WTC11 (cell line): ENCODE results near the gene TNRC6C. TPM values are rescaled to one million over a fixed set of nuclear protein-coding genes. Genes with fewer than 3 reads are reported as not detected.

Experiments used
- ATAC-seq: fragments of 200-7000 bp; cut with Tn5 transposase; 2 replicates; pipeline ENCODE4 v1.10.0; 2021; ENCODE audit warnings: mild to moderate bottlenecking, moderate library complexity
- CTCF ChIA-PET: fragments of 300-600 bp; sonication (Branson Sonifier 250); formaldehyde crosslinking; loops from one replicate; lab custom pipeline; 2021; ENCODE audit warnings: antibody characterized with exemption; lab: Charles Lee
- POLR2A ChIA-PET: fragments of 350-600 bp; sonication (Branson Sonifier 250); formaldehyde crosslinking; loops from one replicate; lab custom pipeline; 2021; ENCODE audit warnings: antibody characterized with exemption; lab: Charles Lee
- DNase-seq: peaks from one replicate; pipeline ENCODE4 v3.0.0; 2021; ENCODE audit warnings: low spot score
- H3K27ac Mint-ChIP-seq: 2 replicates; pipeline ENCODE4 v1.8.0; 2021; ENCODE audit warnings: mixed read lengths
- H3K27me3 Mint-ChIP-seq: 2 replicates; pipeline ENCODE4 v1.8.0; 2021; ENCODE audit warnings: low read depth, mild to moderate bottlenecking, moderate library complexity, mixed read lengths
- H3K36me3 Mint-ChIP-seq: 2 replicates; pipeline ENCODE4 v1.8.0; 2021; ENCODE audit warnings: mixed read lengths
- H3K4me1 Mint-ChIP-seq: 2 replicates; pipeline ENCODE4 v1.8.0; 2022; ENCODE audit warnings: mixed read lengths
- H3K4me3 Mint-ChIP-seq: 2 replicates; pipeline ENCODE4 v1.8.0; 2021; ENCODE audit warnings: mild to moderate bottlenecking, moderate library complexity, mixed read lengths
- H3K9me3 Mint-ChIP-seq: 2 replicates; pipeline ENCODE4 v1.8.0; 2021; ENCODE audit warnings: mixed read lengths
- ATF1 ChIP-seq: sonication (generic); formaldehyde crosslinking; IDR thresholded peaks from 2 replicates; pipeline ENCODE4 v1.8.1; 2023; ENCODE audit warnings: mild to moderate bottlenecking, moderate library complexity, missing genetic modification reagents
- FOXP1 ChIP-seq: sonication (generic); formaldehyde crosslinking; IDR thresholded peaks from 2 replicates; pipeline ENCODE4 v1.8.0; 2022; ENCODE audit warnings: missing genetic modification reagents, mild to moderate bottlenecking, moderate library complexity, borderline replicate concordance
- GABPB1 ChIP-seq: sonication (generic); formaldehyde crosslinking; IDR thresholded peaks from 2 replicates; pipeline ENCODE4 v1.8.1; 2023; ENCODE audit warnings: mild to moderate bottlenecking, missing genetic modification reagents
- GRHL2 ChIP-seq: fragments of 250-450 bp; sonication (Bioruptor Pico); IDR thresholded peaks from 2 replicates; pipeline ENCODE4 v1.8.0; 2022; ENCODE audit warnings: mild to moderate bottlenecking, moderate library complexity; ENCODE audit not compliant: insufficient replicate concordance, severe bottlenecking
- GTF2I ChIP-seq: fragments of 250-450 bp; sonication (Bioruptor Pico); conservative IDR thresholded peaks from 2 replicates; pipeline ENCODE4 v1.4.0; 2021; ENCODE audit warnings: mild to moderate bottlenecking
- HMGA2 ChIP-seq: fragments of 250-450 bp; sonication (Bioruptor Pico); IDR thresholded peaks from 2 replicates; pipeline ENCODE4 v1.4.0; 2021; ENCODE audit warnings: mild to moderate bottlenecking, moderate library complexity
- IRF2 ChIP-seq: sonication (generic); formaldehyde crosslinking; IDR thresholded peaks from 2 replicates; pipeline ENCODE4 v1.8.0; 2022; ENCODE audit warnings: low read depth, missing genetic modification reagents, borderline replicate concordance
- JUN ChIP-seq: sonication (generic); formaldehyde crosslinking; IDR thresholded peaks from 2 replicates; pipeline ENCODE4 v1.8.0; 2023; ENCODE audit warnings: mild to moderate bottlenecking, missing genetic modification reagents
- NFE2L1 ChIP-seq: sonication (generic); formaldehyde crosslinking; IDR thresholded peaks from 2 replicates; pipeline ENCODE4 v1.8.1; 2023; ENCODE audit warnings: missing genetic modification reagents
- NR1H2 ChIP-seq: sonication (generic); formaldehyde crosslinking; IDR thresholded peaks from 2 replicates; pipeline ENCODE4 v1.9.0; 2021; ENCODE audit warnings: mild to moderate bottlenecking, moderate library complexity, missing genetic modification reagents
- NR2C2 ChIP-seq: sonication (generic); formaldehyde crosslinking; IDR thresholded peaks from 2 replicates; pipeline ENCODE4 v1.8.0; 2022; ENCODE audit warnings: mild to moderate bottlenecking, missing genetic modification reagents
- OVOL2 ChIP-seq: fragments of 250-450 bp; sonication (Bioruptor Pico); IDR thresholded peaks from 2 replicates; pipeline ENCODE4 v1.9.0; 2021; ENCODE audit warnings: mild to moderate bottlenecking, borderline replicate concordance
- RORB ChIP-seq: fragments of 250-450 bp; sonication (Bioruptor Pico); IDR thresholded peaks from 2 replicates; pipeline ENCODE4 v1.9.0; 2021; ENCODE audit warnings: mild to moderate bottlenecking
- SOX15 ChIP-seq: fragments of 250-450 bp; sonication (Bioruptor Pico); IDR thresholded peaks from 2 replicates; pipeline ENCODE4 v1.9.0; 2021; ENCODE audit warnings: mild to moderate bottlenecking
- TEAD1 ChIP-seq: sonication (generic); formaldehyde crosslinking; IDR thresholded peaks from 2 replicates; pipeline ENCODE4 v1.8.0; 2022; ENCODE audit warnings: mild to moderate bottlenecking, missing genetic modification reagents
- TEAD4 ChIP-seq: sonication (generic); formaldehyde crosslinking; IDR thresholded peaks from 2 replicates; pipeline ENCODE4 v1.8.0; 2022; ENCODE audit warnings: mild to moderate bottlenecking, missing genetic modification reagents
- ZNF121 ChIP-seq: sonication (generic); formaldehyde crosslinking; IDR thresholded peaks from 2 replicates; pipeline ENCODE4 v1.8.0; 2023; ENCODE audit warnings: missing genetic modification reagents
- ZNF138 ChIP-seq: sonication (generic); formaldehyde crosslinking; conservative IDR thresholded peaks from 2 replicates; pipeline ENCODE4 v1.8.1; 2022; ENCODE audit warnings: mild to moderate bottlenecking, moderate library complexity, missing genetic modification reagents
- ZNF219 ChIP-seq: sonication (generic); formaldehyde crosslinking; IDR thresholded peaks from 2 replicates; pipeline ENCODE4 v1.8.0; 2023; ENCODE audit warnings: missing genetic modification reagents, mild to moderate bottlenecking, borderline replicate concordance
- ZNF232 ChIP-seq: sonication (generic); formaldehyde crosslinking; IDR thresholded peaks from 2 replicates; pipeline ENCODE4 v1.8.0; 2022; ENCODE audit warnings: mild to moderate bottlenecking, missing genetic modification reagents
- ZNF396 ChIP-seq: fragments of 250-450 bp; sonication (Bioruptor Pico); IDR thresholded peaks from 2 replicates; pipeline ENCODE4 v1.8.0; 2021; ENCODE audit warnings: mild to moderate bottlenecking, moderate library complexity, borderline replicate concordance
- total RNA-seq: library from RNA; stranded (reverse); gene quantifications from 3 replicates; pipeline ENCODE4 v1.2.3, GENCODE V29; 2021
- TF ChIP-seq, protein P1 (sequence below): sonication (generic); formaldehyde crosslinking; IDR thresholded peaks from 2 replicates; pipeline ENCODE4 v1.8.0; 2022; ENCODE audit warnings: mild to moderate bottlenecking, missing genetic modification reagents
- TF ChIP-seq, protein P2 (sequence below): sonication (generic); formaldehyde crosslinking; IDR thresholded peaks from 2 replicates; pipeline ENCODE4 v1.8.0; 2022; ENCODE audit warnings: mild to moderate bottlenecking, missing genetic modification reagents
- TF ChIP-seq, protein P3 (sequence below): sonication (generic); formaldehyde crosslinking; conservative IDR thresholded peaks from 2 replicates; pipeline ENCODE4 v1.8.1; 2022; ENCODE audit warnings: mild to moderate bottlenecking, missing genetic modification reagents
- TF ChIP-seq, protein P4 (sequence below): sonication (generic); formaldehyde crosslinking; IDR thresholded peaks from 2 replicates; pipeline ENCODE4 v1.8.1; 2023; ENCODE audit warnings: mild to moderate bottlenecking, missing genetic modification reagents, moderate library complexity
- TF ChIP-seq, protein P5 (sequence below): sonication (generic); formaldehyde crosslinking; IDR thresholded peaks from 2 replicates; pipeline ENCODE4 v1.8.1; 2023; ENCODE audit warnings: mild to moderate bottlenecking, missing genetic modification reagents, borderline replicate concordance
- TF ChIP-seq, protein P6 (sequence below): sonication (generic); formaldehyde crosslinking; IDR thresholded peaks from 2 replicates; pipeline ENCODE4 v1.8.1; 2022; ENCODE audit warnings: mild to moderate bottlenecking, moderate library complexity, missing genetic modification reagents

The TNRC6C gene
- total RNA-seq, 1 experiment from 2014 or later = 52.3 TPM

DNA sequence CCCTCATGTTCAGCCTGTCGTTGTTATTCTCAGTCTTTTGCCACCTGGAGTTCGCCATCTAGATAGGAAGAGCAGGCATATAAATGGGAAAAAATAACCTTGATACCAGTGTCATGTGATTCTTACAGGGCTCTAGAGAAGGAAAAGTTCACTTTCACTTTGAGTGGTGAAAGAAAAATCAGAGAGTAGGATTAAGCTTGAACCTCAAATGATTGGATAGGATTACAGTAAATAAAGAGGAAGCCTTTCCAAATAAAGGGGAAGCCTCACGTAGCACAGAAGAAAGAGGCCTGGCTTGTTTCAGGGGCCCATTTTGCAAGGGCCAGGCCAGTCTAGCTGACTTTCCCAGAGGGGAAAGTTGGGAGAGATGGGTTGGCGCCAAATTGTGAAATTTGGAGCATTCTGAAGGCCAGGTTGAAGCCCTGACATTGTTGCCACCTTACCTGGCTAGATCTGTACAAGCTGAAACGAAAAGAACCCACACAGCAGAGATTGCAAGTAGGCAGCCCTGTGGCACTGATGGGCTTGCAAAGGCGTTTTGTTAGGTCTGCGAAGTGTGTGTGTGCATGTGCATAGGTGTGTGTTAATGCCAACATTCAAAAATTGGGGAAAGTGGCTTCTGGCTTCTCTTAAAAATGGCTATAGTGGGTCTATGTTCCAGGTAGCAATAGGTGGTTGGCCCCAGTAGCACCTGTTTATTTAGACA lies 131.2 kb downstream of the TNRC6C start (continued):
- TF ChIP-seq, protein P1, sequence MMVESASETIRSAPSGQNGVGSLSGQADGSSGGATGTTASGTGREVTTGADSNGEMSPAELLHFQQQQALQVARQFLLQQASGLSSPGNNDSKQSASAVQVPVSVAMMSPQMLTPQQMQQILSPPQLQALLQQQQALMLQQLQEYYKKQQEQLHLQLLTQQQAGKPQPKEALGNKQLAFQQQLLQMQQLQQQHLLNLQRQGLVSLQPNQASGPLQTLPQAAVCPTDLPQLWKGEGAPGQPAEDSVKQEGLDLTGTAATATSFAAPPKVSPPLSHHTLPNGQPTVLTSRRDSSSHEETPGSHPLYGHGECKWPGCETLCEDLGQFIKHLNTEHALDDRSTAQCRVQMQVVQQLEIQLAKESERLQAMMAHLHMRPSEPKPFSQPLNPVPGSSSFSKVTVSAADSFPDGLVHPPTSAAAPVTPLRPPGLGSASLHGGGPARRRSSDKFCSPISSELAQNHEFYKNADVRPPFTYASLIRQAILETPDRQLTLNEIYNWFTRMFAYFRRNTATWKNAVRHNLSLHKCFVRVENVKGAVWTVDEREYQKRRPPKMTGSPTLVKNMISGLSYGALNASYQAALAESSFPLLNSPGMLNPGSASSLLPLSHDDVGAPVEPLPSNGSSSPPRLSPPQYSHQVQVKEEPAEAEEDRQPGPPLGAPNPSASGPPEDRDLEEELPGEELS (CRISPR knock-in tag) = no peak
- no peak for TF ChIP-seq NFE2L1
- no peak for TF ChIP-seq ZNF232 (CRISPR knock-in tag)
- TF ChIP-seq OVOL2 = no peak
- TF ChIP-seq ZNF396 (CRISPR knock-in tag) = no peak
- no peak for TF ChIP-seq RORB (CRISPR knock-in tag)
- TF ChIP-seq GTF2I = no peak

DNA sequence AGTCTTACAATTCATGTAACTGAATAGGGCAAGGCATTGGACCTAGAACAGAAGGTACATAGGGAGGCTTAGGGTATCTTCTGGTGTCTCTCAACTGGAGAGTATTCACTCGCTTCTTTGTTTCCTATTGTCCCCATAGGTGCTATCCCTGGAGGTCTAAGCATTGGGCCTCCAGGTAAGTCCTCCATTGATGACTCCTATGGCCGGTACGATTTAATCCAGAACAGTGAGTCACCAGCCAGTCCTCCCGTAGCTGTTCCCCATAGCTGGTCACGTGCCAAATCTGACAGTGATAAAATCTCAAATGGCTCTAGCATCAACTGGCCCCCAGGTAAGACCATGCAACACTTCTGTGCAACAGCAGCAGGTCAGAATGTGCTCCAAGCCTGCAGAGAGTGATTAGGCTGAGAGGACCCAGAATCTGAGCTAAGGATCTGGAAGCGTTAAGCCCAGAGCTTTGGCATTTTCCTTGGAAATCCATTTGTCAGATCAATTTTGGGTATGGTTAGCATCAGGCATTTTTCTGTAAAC lies 134.4 kb downstream of the TNRC6C start:
- no peaks in the 10 kb centered on the region; the same call in 1 of the 2 replicates for H3K27me3 Mint-ChIP-seq
- ChIA-PET POLR2A (no interaction called here), CTCF (interaction anchor here (1.1 to 1.2 kb wide), 2 partner anchors 8 to 20 kb away, joined by 3 to 4 read pairs; no protein-coding TSS in a partner anchor)
- ATAC-seq (no peak), DNase-seq (no peak)
- H3K4me3 Mint-ChIP-seq = no peak overlapping the region
- TF ChIP-seq ZNF219 = no peak
- no peak for TF ChIP-seq ZNF121 (CRISPR knock-in tag)
- TF ChIP-seq NR2C2 (CRISPR knock-in tag) = no peak
- TF ChIP-seq ZNF138 (CRISPR knock-in tag) = no peak
- TF ChIP-seq GRHL2 = no peak
- no peak for TF ChIP-seq ATF1 (CRISPR knock-in tag)
- no peak for TF ChIP-seq TEAD4
- TF ChIP-seq, protein P2, sequence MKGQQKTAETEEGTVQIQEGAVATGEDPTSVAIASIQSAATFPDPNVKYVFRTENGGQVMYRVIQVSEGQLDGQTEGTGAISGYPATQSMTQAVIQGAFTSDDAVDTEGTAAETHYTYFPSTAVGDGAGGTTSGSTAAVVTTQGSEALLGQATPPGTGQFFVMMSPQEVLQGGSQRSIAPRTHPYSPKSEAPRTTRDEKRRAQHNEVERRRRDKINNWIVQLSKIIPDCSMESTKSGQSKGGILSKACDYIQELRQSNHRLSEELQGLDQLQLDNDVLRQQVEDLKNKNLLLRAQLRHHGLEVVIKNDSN = no peak
- no peaks in the 10 kb centered on the region for H3K4me1 Mint-ChIP-seq
- H3K27ac Mint-ChIP-seq = no peak overlapping the region
- H3K9me3 Mint-ChIP-seq = no peaks in the 10 kb centered on the region
- H3K36me3 Mint-ChIP-seq = peaks cover 85% of the 10 kb centered on the region

DNA sequence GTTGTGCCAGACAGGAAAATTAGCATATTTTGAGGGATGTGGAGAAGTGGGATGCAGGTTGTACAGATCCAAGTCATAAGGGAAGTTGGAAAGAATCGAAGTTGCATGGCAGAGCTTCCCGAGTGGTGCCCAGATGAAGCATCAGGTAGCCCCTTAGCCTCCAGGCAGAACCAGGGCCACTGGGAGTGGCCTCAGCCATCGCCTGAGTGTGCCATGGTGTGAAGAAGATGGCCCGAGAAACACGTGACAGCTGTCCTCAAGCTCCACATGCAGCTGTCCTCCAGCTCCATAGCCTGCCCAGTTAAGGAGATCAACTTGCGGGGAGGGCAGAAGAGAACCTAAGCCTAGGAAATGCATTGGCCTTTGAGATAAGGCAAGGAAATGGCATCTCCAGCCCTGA lies 136.5 kb downstream of the TNRC6C start:
- peaks cover 18% of the 10 kb centered on the region for H3K9me3 Mint-ChIP-seq
- no peak overlapping the region for H3K27ac Mint-ChIP-seq
- DNase-seq (no peak), ATAC-seq (no peak)
- H3K27me3 Mint-ChIP-seq = no peaks in the 10 kb centered on the region; the same call in 1 of the 2 replicates
- H3K36me3 Mint-ChIP-seq = peaks cover 92% of the 10 kb centered on the region
- H3K4me1 Mint-ChIP-seq = no peaks in the 10 kb centered on the region
- ChIA-PET CTCF (interaction anchor here (0.8 to 2.3 kb wide), 5 partner anchors 10 to 92 kb away, joined by 3 to 9 read pairs (median 5); partner anchors contain the start of genes AFMID and TK1), POLR2A (no interaction called here)
- no peak overlapping the region for H3K4me3 Mint-ChIP-seq
- TF ChIP-seq JUN (CRISPR knock-in tag) (no peak), IRF2 (CRISPR knock-in tag) (no peak), TEAD1 (CRISPR knock-in tag) (no peak), FOXP1 (CRISPR knock-in tag) (no peak), GABPB1 (CRISPR knock-in tag) (no peak), ZNF396 (CRISPR knock-in tag) (no peak), ZNF219 (no peak), NR1H2 (CRISPR knock-in tag) (no peak), SOX15 (CRISPR knock-in tag) (no peak), ZNF138 (CRISPR knock-in tag) (no peak), HMGA2 (CRISPR knock-in tag) (no peak), GRHL2 (no peak)
- TF ChIP-seq, protein P3, sequence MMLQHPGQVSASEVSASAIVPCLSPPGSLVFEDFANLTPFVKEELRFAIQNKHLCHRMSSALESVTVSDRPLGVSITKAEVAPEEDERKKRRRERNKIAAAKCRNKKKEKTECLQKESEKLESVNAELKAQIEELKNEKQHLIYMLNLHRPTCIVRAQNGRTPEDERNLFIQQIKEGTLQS = no peak
- TF ChIP-seq, protein P4, sequence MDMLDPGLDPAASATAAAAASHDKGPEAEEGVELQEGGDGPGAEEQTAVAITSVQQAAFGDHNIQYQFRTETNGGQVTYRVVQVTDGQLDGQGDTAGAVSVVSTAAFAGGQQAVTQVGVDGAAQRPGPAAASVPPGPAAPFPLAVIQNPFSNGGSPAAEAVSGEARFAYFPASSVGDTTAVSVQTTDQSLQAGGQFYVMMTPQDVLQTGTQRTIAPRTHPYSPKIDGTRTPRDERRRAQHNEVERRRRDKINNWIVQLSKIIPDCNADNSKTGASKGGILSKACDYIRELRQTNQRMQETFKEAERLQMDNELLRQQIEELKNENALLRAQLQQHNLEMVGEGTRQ (CRISPR knock-in tag) = no peak
- TF ChIP-seq, protein P5, sequence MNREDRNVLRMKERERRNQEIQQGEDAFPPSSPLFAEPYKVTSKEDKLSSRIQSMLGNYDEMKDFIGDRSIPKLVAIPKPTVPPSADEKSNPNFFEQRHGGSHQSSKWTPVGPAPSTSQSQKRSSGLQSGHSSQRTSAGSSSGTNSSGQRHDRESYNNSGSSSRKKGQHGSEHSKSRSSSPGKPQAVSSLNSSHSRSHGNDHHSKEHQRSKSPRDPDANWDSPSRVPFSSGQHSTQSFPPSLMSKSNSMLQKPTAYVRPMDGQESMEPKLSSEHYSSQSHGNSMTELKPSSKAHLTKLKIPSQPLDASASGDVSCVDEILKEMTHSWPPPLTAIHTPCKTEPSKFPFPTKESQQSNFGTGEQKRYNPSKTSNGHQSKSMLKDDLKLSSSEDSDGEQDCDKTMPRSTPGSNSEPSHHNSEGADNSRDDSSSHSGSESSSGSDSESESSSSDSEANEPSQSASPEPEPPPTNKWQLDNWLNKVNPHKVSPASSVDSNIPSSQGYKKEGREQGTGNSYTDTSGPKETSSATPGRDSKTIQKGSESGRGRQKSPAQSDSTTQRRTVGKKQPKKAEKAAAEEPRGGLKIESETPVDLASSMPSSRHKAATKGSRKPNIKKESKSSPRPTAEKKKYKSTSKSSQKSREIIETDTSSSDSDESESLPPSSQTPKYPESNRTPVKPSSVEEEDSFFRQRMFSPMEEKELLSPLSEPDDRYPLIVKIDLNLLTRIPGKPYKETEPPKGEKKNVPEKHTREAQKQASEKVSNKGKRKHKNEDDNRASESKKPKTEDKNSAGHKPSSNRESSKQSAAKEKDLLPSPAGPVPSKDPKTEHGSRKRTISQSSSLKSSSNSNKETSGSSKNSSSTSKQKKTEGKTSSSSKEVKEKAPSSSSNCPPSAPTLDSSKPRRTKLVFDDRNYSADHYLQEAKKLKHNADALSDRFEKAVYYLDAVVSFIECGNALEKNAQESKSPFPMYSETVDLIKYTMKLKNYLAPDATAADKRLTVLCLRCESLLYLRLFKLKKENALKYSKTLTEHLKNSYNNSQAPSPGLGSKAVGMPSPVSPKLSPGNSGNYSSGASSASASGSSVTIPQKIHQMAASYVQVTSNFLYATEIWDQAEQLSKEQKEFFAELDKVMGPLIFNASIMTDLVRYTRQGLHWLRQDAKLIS (CRISPR knock-in tag) = no peak
- TF ChIP-seq, protein P6, sequence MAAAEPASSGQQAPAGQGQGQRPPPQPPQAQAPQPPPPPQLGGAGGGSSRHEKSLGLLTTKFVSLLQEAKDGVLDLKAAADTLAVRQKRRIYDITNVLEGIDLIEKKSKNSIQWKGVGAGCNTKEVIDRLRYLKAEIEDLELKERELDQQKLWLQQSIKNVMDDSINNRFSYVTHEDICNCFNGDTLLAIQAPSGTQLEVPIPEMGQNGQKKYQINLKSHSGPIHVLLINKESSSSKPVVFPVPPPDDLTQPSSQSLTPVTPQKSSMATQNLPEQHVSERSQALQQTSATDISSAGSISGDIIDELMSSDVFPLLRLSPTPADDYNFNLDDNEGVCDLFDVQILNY (CRISPR knock-in tag) = no peak
